Stimulated activated CD8-positive, alpha-beta memory T cell treated with anti-CD3 and anti-CD28 coated beads, Interleukin-4, amount 100 ng/mL, for 48 hours (primary cell): Measurements from ENCODE around the gene COL13A1.

Source experiments
- DNase-seq: peaks from one replicate; pipeline ENCODE4 v3.0.0-alpha.2; 2020

COL13A1 gene

GRCh38 chr10:69792341-69792740, 9.4 kb upstream of the COL13A1 start:
- DNase-seq = no peak

- no peak for DNase-seq
These were observed 7.0 kb upstream of the COL13A1 start for GRCh38 chr10:69794673-69795072.

DNA sequence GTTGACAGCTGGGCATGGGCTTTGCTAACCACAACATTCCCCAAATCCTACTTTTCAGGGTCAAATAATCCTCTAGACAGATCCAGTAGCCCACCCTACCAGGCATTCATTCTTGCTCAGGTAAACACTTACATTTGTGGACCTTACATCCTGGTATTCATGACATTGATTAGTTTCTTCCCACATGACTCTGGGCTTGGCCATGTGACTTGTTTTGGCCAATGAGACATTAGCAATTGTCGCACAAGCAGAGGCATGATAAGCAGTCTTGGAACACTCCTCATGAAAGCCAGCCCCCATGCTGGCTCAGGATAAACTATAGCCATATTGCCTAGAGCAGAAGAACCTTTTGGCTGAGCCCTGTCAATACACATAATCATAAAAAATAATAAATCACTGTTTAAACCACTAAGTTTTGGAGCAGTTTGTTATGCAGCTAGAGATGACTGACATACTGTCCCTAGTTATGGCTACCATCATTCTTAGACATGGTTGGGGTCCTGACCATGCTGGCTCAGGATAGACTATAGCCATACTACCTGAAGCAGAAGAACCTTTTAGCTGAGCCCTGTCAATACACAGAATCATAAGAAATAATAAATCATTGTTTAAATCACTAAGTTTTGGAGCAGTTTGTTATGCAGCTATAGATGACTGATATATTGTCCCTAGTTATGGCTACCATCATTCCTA, 6.3 kb upstream of the COL13A1 start:
- no peak for DNase-seq

- DNase-seq = no peak
These were observed 3.7 kb upstream of the COL13A1 start for GRCh38 chr10:69797959-69798358.

- DNase-seq = peak; percentile 37
These were observed 1.6 kb upstream of the COL13A1 start for GRCh38 chr10:69800109-69800508.

- DNase-seq = no peak
These were observed 1.0 kb upstream of the COL13A1 start for GRCh38 chr10:69800665-69801064.

GRCh38 chr10:69801094-69801433, 642 bp upstream of the COL13A1 start:
- peak; percentile 70 for DNase-seq

DNA sequence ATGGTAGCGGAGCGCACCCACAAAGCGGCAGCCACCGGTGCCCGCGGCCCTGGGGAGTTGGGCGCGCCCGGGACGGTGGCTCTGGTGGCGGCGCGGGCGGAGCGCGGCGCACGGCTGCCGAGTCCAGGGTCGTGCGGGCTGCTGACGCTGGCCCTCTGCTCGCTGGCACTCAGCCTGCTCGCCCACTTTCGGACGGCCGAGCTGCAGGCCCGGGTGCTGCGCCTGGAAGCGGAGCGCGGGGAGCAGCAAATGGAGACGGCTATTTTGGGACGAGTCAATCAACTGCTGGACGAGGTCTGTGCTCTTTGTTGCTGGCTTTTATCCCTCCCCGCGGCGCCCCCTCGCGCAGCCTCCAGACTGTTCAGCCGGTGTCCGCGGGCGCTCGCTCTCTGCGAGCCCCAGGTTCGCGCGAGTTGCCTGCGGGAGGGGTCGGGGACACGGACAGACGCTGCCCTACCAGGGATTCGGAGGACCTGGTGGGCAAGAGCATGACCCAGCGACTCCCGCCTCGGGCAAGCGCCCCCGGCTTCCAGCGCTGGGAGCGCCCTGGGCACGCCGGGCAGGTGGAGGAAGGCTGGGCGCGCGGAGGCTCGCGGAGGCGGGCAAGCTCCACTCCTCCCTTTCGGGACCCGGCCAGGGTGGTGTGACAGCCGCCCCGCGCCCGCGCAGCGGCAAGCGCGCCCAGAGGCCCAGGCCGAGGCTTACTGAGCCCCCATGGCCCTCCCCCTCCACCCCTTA, 887 bp downstream of the COL13A1 start:
- DNase-seq = no peak

- no peak for DNase-seq
These were observed 2.1 kb downstream of the COL13A1 start for GRCh38 chr10:69803809-69804208.

GRCh38 chr10:69804775-69805174, 3.1 kb downstream of the COL13A1 start:
- no peak for DNase-seq

GRCh38 chr10:69807122-69807521, 5.4 kb downstream of the COL13A1 start:
- no peak for DNase-seq

GRCh38 chr10:69807696-69808095, 6.0 kb downstream of the COL13A1 start:
- DNase-seq = no peak

- no peak for DNase-seq
These were observed 7.6 kb downstream of the COL13A1 start for GRCh38 chr10:69809318-69809717.

DNA sequence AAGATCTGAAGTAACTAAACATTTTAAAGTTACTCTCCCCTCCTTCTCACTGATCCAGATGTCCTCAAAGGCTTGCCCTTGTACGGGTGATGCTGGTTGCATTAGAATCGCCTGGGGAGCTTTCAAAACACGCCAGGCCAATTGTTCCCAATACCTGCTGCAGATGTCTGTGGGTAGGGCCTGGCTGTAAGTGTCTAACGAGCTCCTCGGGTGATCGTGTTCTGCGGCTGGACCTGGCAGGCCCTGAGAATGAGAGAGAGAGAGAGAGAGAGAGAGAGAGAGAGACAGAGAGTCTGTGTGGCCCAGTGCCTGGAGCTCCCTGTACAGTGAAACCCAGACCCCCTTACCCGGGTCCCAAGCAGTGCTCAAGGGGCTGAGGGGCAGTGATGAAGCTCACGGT, 8.4 kb downstream of the COL13A1 start:
- no peak for DNase-seq

DNA sequence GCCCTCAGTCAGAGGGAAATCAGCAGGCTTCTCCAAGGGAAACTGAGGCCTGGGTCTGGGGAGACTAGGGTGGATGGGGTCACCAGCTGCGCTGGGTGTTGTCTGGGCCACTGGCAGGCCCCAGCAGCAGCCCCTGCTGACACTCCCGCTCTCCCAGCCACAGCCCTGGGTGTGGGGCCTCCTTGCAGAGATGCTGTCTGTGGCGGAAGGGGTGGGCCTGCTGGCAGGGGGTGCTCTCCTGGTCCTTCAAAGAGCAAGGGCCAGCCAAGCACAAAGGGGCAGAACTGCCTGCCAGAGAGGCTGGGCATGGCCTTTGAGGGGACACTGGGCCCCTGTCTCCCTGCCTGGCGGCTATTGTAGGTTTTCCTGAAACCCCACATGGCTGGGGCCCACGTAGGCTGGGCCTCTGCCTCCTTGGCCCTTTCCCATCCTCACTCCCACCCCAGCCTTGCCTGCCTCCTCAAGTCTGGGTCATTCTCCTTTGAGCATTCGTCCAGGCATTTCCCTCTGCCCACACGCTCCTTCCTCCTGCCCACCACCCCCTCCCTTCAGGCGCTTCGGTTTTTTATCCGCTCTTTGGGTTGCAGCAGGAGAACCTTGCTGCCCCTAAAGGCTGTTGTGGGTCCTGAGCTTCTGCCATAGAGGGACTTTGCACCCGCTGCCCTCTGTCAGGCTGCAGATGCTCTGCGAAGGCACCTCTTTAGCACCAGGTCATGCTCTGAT, 9.1 kb downstream of the COL13A1 start:
- DNase-seq = no peak

GRCh38 chr10:69813632-69814031, 11.9 kb downstream of the COL13A1 start:
- DNase-seq = no peak

DNA sequence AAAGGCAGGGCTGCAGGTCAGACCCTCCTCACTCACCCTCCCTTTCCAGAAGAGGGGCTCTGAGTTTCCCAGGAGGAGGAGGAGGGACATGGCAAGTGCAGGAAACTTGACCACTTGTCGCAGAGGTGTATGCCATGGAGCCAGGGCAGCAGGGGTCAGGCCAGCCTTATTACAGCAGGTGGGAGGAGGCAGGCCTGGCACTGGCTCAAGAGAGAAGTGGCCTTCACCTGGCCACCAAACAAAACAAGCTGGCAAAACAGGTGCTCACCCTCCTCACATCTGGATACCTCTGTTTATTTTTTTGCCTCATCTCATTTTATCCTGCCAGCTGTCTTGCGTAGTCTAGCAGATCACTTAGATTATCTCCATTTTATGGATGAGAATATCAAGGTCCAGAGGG, 12.5 kb downstream of the COL13A1 start:
- no peak for DNase-seq

DNA sequence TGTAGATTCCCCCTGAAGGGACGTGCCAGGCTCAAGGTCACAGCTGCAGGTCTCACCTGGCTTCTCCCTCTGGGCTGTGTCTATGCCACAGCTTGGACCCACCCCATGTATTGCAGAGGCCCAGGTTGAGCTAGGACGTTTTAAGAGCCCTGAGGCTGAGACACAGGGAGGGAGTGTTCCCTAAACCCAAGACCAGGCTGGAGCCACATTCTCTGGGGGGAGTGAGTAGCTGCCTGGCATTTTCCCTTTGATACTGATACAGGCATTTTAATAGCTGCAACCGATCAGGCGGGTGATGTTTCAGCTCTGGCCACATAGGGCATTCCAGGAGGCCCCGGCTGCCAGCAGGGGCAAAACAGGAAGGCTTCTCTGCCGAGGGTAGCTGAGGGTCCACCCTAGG, 13.4 kb downstream of the COL13A1 start:
- no peak for DNase-seq

- no peak for DNase-seq
These were observed 14.8 kb downstream of the COL13A1 start for GRCh38 chr10:69816521-69816920.

DNA sequence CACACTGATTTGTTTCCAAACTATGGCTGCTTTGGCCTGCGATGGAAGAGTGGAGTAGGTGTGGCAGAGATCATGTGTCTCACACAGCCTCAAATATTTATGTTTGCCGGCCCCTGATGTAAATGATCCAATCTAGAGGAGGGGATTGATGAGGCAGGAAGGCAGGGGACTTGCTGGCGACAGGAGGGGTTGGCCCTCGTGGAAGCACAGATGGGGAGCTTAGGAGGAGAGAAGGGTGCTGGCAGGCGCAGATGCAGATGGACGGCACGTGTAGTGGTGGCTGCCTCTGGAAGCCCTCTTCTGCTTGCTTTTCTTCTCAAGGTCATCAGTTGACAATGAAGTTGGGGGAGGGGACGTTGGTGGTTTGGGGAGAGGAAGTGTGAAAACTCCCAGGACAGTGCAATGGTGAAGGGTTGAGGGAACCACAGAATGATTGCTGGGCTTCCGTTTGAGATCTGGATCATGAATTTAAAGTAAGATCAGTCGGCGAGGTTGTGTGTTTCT, 15.4 kb downstream of the COL13A1 start:
- no peak for DNase-seq

DNA sequence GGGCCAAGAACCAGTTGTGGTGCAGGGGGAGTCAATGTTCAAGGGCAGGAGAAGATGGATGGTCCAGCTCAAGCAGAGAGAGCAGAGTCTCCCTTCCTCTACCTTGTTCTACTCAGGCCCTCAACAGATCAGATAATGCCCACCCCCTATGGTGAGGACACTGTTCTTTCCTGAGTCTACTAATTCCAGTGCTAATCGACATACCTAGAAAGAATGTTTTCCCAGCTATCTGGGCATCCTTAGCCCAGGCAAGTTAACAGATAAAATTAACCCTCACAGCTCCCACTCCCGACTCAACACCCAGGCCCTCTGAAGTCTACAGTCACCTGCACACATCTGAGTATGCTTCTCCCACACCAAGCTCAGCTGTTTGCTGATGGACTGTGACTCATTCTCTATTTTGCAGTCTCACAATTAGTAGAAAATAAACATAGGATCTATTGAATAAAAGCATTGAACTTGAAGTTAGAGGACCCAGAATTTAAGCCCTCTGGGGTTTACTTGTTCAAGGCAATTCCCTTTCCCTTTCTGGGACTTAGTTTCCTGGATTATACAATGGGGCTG, 17.1 kb downstream of the COL13A1 start:
- no peak for DNase-seq

DNA sequence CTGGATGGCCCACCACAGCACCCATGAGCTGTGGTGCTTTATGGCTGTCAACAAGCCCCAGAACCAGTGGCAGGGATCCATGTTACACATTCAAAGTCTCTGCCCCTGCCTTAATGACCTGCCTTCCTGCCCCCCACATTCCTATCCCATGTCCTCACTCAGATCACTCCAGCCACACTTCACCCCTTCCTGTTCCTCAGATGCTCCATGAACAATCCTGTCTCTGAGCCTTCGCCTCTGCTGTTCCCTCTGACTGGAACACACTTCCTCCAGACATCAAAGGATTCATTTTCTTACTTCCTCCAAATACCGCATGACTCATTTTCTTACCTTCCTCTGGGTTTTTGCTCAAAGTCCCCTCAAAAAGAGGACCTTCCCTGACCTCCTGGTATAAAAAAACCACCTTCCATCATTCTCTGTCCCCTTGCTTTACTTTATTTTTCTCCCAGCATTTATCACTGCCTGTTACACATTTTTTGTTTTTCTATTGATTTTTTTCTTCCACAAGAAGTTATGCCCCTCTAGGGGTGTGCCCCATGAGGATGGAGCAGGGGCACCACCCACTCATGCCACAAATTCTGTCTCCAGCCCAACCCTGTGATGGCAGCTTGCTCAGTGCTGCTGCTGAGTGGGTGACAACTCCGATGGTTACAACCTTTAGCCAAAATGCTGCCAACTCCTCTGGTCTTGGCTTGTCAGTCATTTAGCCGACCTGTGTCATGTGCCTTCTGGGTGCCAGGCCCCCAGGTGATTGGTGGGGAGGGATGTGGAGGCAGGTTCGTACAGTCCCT, 18.2 kb downstream of the COL13A1 start:
- DNase-seq = no peak

GRCh38 chr10:69820817-69821216, 19.1 kb downstream of the COL13A1 start:
- no peak for DNase-seq
